ENCODE data around the gene RPRD2. TPM values are rescaled to one million over a fixed set of nuclear protein-coding genes. Genes with fewer than 3 reads are reported as not detected.

The RPRD2 gene
- total RNA-seq, 2 experiments from 2014 or later: 36.4 to 43.6 TPM

- Mint-ChIP-seq H3K27me3 (no peaks in the 10 kb centered on the region), H3K36me3 (ENCODE audit: low read depth) (peaks cover under 1% of the 10 kb centered on the region), H3K27ac (no peak overlapping the region), H3K9me3 (no peaks in the 10 kb centered on the region), H3K4me1 (peaks cover 21% of the 10 kb centered on the region), H3K4me3 (no peak overlapping the region)
- POLR2A ChIA-PET: no interaction called here
- no peak for DNase-seq
- CTCF ChIA-PET: interaction anchor here (1.0 to 1.1 kb wide), 2 partner anchors 25 to 149 kb away, joined by 3 read pairs; partner anchors contain the start of genes RPRD2 and TARS2
Measured at GRCh38 chr1:150512846-150513245, 148.9 kb downstream of the RPRD2 start.

- no peaks in the 10 kb centered on the region for H3K27me3 Mint-ChIP-seq
- peaks cover 19% of the 10 kb centered on the region for H3K4me1 Mint-ChIP-seq
- ChIA-PET POLR2A (interaction anchor here (0.6 kb wide), 1 partner anchor 52 kb away, joined by 5 read pairs; no protein-coding TSS in a partner anchor), CTCF (interaction anchor here (0.9 to 4.1 kb wide), 5 partner anchors 16 to 150 kb away, joined by 3 to 16 read pairs (median 3); partner anchors contain the start of genes RPRD2 and TARS2)
- H3K9me3 Mint-ChIP-seq: no peaks in the 10 kb centered on the region
- H3K36me3 Mint-ChIP-seq (ENCODE audit: low read depth): no peaks in the 10 kb centered on the region
- H3K4me3 Mint-ChIP-seq: no peak overlapping the region
- H3K27ac Mint-ChIP-seq: no peak overlapping the region
- DNase-seq: no peak
Measured at GRCh38 chr1:150513351-150513791, 149.4 kb downstream of the RPRD2 start.

GRCh38 chr1:150514260-150514659, 150.3 kb downstream of the RPRD2 start:
- ChIA-PET POLR2A (no interaction called here), CTCF (interaction anchor here (0.9 to 4.1 kb wide), 3 partner anchors 17 to 22 kb away, joined by 3 to 16 read pairs (median 5); no protein-coding TSS in a partner anchor)
- H3K36me3 Mint-ChIP-seq (ENCODE audit: low read depth): no peaks in the 10 kb centered on the region

GRCh38 chr1:150514913-150515327, 151.0 kb downstream of the RPRD2 start:
- no peaks in the 10 kb centered on the region for H3K27me3 Mint-ChIP-seq
- peaks cover 19% of the 10 kb centered on the region for H3K4me1 Mint-ChIP-seq
- no peaks in the 10 kb centered on the region for H3K36me3 Mint-ChIP-seq (ENCODE audit: low read depth)
- DNase-seq: no peak
- POLR2A ChIA-PET: interaction anchor here (0.6 kb wide), 1 partner anchor 151 kb away, joined by 4 read pairs; the partner anchor contains the start of gene RPRD2
- no peak overlapping the region for H3K27ac Mint-ChIP-seq
- peak overlapping the region; percentile 81 for H3K4me3 Mint-ChIP-seq
- no peaks in the 10 kb centered on the region for H3K9me3 Mint-ChIP-seq
- CTCF ChIA-PET: interaction anchor here (0.6 to 4.1 kb wide), 6 partner anchors 15 to 159 kb away, joined by 3 to 16 read pairs (median 4); partner anchors contain the start of gene RPRD2

More at GRCh38 chr1:150514260-150514659, 150.3 kb downstream of the RPRD2 start:
- Mint-ChIP-seq H3K4me3 (peak overlapping the region; percentile 81), H3K27me3 (no peaks in the 10 kb centered on the region), H3K9me3 (no peaks in the 10 kb centered on the region), H3K27ac (no peak overlapping the region), H3K4me1 (peaks cover 19% of the 10 kb centered on the region)
- DNase-seq: no peak

GRCh38 chr1:150515328-150516049, 151.5 kb downstream of the RPRD2 start, which contains the start of gene FALEC:
FALEC (plus strand) TSS chr1:150515752.
- DNase-seq: peak; percentile 91
- H3K4me1 Mint-ChIP-seq: peaks cover 19% of the 10 kb centered on the region
- ChIA-PET POLR2A (interaction anchor here (0.5 to 0.9 kb wide), 3 partner anchors 33 to 153 kb away, joined by 4 to 7 read pairs (median 6); no protein-coding TSS in a partner anchor), CTCF (interaction anchor here (0.6 to 4.1 kb wide), 13 partner anchors 8 to 350 kb away, joined by 3 to 16 read pairs (median 4); partner anchors contain the start of genes ECM1 and RPRD2)
- H3K9me3 Mint-ChIP-seq: no peaks in the 10 kb centered on the region
- peak within 1 kb of the TSS; percentile 81 for H3K4me3 Mint-ChIP-seq
- no peaks in the 10 kb centered on the region for H3K27me3 Mint-ChIP-seq
- peak within 1 kb of the TSS; percentile 68 for H3K27ac Mint-ChIP-seq
- no peaks in the 10 kb centered on the region for H3K36me3 Mint-ChIP-seq (ENCODE audit: low read depth)

- Mint-ChIP-seq H3K4me1 (peaks cover 20% of the 10 kb centered on the region), H3K27me3 (peaks cover under 1% of the 10 kb centered on the region), H3K4me3 (peak overlapping the region; percentile 81), H3K36me3 (ENCODE audit: low read depth) (no peaks in the 10 kb centered on the region), H3K27ac (peak overlapping the region; percentile 43), H3K9me3 (no peaks in the 10 kb centered on the region)
- CTCF ChIA-PET: interaction anchor here (0.6 to 4.1 kb wide), 13 partner anchors 8 to 354 kb away, joined by 3 to 16 read pairs (median 4); partner anchors contain the start of genes ECM1 and RPRD2
- POLR2A ChIA-PET: interaction anchor here (0.5 to 0.9 kb wide), 3 partner anchors 33 to 154 kb away, joined by 4 to 7 read pairs (median 6); no protein-coding TSS in a partner anchor
- DNase-seq: peak; percentile 16
Measured at GRCh38 chr1:150516050-150516591, 152.2 kb downstream of the RPRD2 start.

GRCh38 chr1:150516616-150517015, 152.7 kb downstream of the RPRD2 start:
- Mint-ChIP-seq H3K36me3 (ENCODE audit: low read depth) (no peaks in the 10 kb centered on the region), H3K27me3 (peaks cover 5% of the 10 kb centered on the region), H3K27ac (no peak overlapping the region), H3K4me1 (peaks cover 25% of the 10 kb centered on the region), H3K9me3 (no peaks in the 10 kb centered on the region), H3K4me3 (peak overlapping the region; percentile 81)
- DNase-seq: peak; percentile 12
- ChIA-PET POLR2A (interaction anchor here (0.9 kb wide), 1 partner anchor 32 kb away, joined by 7 read pairs; no protein-coding TSS in a partner anchor), CTCF (interaction anchor here (0.6 to 4.1 kb wide), 10 partner anchors 9 to 354 kb away, joined by 3 to 16 read pairs (median 4); partner anchors contain the start of genes ECM1 and RPRD2)

- peaks cover 15% of the 10 kb centered on the region for H3K4me1 Mint-ChIP-seq
Measured at GRCh38 chr1:150521196-150521968, 157.4 kb downstream of the RPRD2 start.

GRCh38 chr1:150525348-150525747, 161.4 kb downstream of the RPRD2 start:
- CTCF ChIA-PET: interaction anchor here (1.6 kb wide), 1 partner anchor 23 kb away, joined by 7 read pairs; the partner anchor contains the start of gene ADAMTSL4
- DNase-seq: no peak

More at GRCh38 chr1:150521196-150521968, 157.4 kb downstream of the RPRD2 start:
- no peaks in the 10 kb centered on the region for H3K36me3 Mint-ChIP-seq (ENCODE audit: low read depth)
- ChIA-PET POLR2A (no interaction called here), CTCF (interaction anchor here (0.6 to 1.5 kb wide), 3 partner anchors 39 to 543 kb away, joined by 3 to 7 read pairs (median 4); no protein-coding TSS in a partner anchor)
- no peak overlapping the region for H3K4me3 Mint-ChIP-seq
- H3K27me3 Mint-ChIP-seq: peaks cover 5% of the 10 kb centered on the region
- H3K27ac Mint-ChIP-seq: no peak overlapping the region
- no peaks in the 10 kb centered on the region for H3K9me3 Mint-ChIP-seq
- DNase-seq: no peak

More at GRCh38 chr1:150525348-150525747, 161.4 kb downstream of the RPRD2 start:
- Mint-ChIP-seq H3K4me3 (no peak overlapping the region), H3K4me1 (peaks cover 6% of the 10 kb centered on the region), H3K36me3 (ENCODE audit: low read depth) (no peaks in the 10 kb centered on the region), H3K9me3 (no peaks in the 10 kb centered on the region), H3K27me3 (peaks cover 5% of the 10 kb centered on the region), H3K27ac (no peak overlapping the region)
- POLR2A ChIA-PET: no interaction called here

Measured in activated CD4-positive, alpha-beta T cell treated with anti-CD3 and anti-CD28 coated beads, Interleukin-2, amount 10 ng/mL, durations not matched to agents 7 days and 5 days (primary cell).